ENCODE results near the gene NR2E3.

NR2E3 gene

DNA sequence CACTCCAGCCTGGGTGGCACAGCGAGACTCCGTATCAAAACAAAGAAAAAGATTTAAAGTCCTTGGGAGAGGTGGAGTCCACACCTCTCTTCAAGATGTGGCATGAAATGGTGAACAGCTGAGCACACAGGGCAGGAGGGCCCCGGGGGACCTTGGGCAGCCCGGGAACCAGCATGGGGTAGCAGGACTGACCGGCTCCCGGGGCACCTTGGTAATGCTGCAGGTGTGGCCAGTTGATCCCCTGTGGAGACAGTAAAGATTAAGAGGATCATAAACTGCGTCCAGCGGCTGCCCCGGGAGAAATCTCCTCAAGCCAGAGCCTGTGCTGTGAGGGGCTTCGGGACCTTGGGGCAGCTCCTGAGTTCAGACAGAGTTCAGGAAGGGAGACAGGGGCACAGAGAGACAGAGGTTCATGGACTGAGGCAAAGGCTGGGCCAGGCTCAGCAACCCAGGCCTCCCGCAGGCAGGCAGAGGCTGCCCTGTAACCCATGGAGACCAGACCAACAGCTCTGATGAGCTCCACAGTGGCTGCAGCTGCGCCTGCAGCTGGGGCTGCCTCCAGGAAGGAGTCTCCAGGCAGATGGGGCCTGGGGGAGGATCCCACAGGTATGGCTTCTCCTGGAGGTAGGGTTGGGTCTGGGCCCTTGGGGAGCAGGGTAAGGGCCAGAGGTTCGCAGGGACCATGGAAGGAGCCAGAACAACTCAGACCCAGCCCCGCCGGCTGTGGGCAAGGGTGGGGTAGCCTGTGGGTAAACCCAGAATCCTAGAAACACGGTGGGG is at the start of gene NR2E3:
Gene NR2E3, plus strand, starts transcription at position 299 of the 780 bp plus-strand sequence. Its CDS starts 190 bp downstream, at position 489.
- Histone ChIP-seq H3K9me3 (ENCODE audit: control insufficient read depth, insufficient read depth, low read length) (no peaks in the 10 kb centered on the region), H3K36me3 (ENCODE audit: control insufficient read depth, insufficient read depth, low read length) (no peaks in the 10 kb centered on the region), H3K4me1 (ENCODE audit: control insufficient read depth, insufficient read depth, low read length) (peaks cover 11% of the 10 kb centered on the region), H3K27me3 (ENCODE audit: control insufficient read depth, insufficient read depth, low read length) (no peaks in the 10 kb centered on the region), H3K4me3 (ENCODE audit: low read length) (no peak within 1 kb of the TSS), H3K27ac (ENCODE audit: low read length) (no peak within 1 kb of the TSS)
- no CpG with 5 or more reads among the region's 16 CpGs for WGBS (ENCODE audit: insufficient coverage, insufficient read length)
- no peak for DNase-seq (ENCODE audit: low read depth, low spot score)

DNA sequence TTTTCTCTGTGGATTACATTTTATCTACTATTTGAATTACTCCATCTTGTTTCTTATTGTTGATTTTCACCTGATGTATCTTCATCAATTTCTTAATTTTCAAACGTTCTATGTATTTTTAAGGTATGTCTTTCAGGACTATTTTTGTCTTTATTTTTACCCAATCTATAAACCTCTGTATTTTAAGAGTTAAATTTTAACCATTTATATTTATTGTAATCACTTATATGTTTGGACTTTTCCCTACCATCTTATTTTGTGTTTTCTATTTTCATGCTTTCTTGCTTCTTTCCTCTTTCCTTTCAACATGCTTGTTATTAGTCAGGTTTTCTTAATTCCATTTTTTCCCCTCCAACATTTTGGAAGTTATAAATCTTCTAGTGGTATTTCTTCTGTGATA is 49.5 kb upstream of the NR2E3 start:
- no CpG with 5 or more reads among the region's 1 CpG for WGBS (ENCODE audit: insufficient coverage, insufficient read length)
- Histone ChIP-seq H3K27ac (ENCODE audit: low read length) (no peak overlapping the region), H3K36me3 (ENCODE audit: control insufficient read depth, insufficient read depth, low read length) (no peaks in the 10 kb centered on the region), H3K9me3 (ENCODE audit: control insufficient read depth, insufficient read depth, low read length) (no peaks in the 10 kb centered on the region), H3K4me1 (ENCODE audit: control insufficient read depth, insufficient read depth, low read length) (no peaks in the 10 kb centered on the region), H3K4me3 (ENCODE audit: low read length) (no peak overlapping the region), H3K27me3 (ENCODE audit: control insufficient read depth, insufficient read depth, low read length) (no peaks in the 10 kb centered on the region)
- no peak for DNase-seq (ENCODE audit: low read depth, low spot score)

DNA sequence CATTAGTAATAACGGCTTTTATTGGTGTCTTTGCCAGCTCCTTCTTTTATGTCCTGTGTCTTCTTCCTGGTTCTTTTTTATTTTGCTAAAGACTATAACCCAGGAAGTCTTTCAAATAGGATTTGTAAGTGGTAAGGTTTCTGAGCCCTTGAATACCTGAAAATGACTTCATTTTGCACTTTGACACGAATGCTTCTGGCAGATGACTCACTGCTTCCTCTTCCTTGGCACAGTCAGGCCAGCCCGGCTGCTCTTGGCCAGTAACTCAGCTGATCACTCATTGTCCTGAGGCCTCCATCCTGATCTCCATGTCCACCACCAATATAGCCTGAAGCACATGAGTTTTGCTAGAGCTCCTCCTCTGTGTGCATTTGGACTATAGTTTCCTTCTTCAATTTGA is 48.7 kb upstream of the NR2E3 start:
- Histone ChIP-seq H3K9me3 (ENCODE audit: control insufficient read depth, insufficient read depth, low read length) (no peaks in the 10 kb centered on the region), H3K27ac (ENCODE audit: low read length) (no peak overlapping the region), H3K36me3 (ENCODE audit: control insufficient read depth, insufficient read depth, low read length) (no peaks in the 10 kb centered on the region), H3K27me3 (ENCODE audit: control insufficient read depth, insufficient read depth, low read length) (no peaks in the 10 kb centered on the region), H3K4me1 (ENCODE audit: control insufficient read depth, insufficient read depth, low read length) (no peaks in the 10 kb centered on the region), H3K4me3 (ENCODE audit: low read length) (no peak overlapping the region)
- no CpG with 5 or more reads among the region's 3 CpGs for WGBS (ENCODE audit: insufficient coverage, insufficient read length)
- no peak for DNase-seq (ENCODE audit: low read depth, low spot score)

DNA sequence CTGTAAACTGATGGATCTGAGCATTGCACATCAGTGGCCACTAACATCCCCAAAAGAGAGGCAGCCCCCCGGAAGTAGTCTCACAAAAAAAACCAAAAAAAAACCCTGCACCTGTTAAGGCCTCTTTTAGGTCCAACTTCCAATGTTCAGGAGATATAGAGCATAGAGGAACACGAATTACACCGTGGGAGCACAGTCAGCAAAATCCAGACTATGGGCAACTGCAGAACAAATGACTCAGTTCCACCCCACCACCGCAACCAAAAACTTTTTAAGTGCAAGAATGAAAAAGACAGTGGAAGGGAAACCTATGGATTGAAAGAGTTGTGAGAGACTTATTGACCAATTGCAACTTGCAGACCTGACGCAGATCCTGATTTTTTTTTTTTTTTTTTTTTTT is 42.2 kb upstream of the NR2E3 start:
- H3K27ac ChIP-seq (ENCODE audit: low read length), result no peak overlapping the region
- no CpG with 5 or more reads among the region's 5 CpGs for WGBS (ENCODE audit: insufficient coverage, insufficient read length)
- no peaks in the 10 kb centered on the region for H3K9me3 ChIP-seq (ENCODE audit: control insufficient read depth, insufficient read depth, low read length)
- H3K4me1 ChIP-seq (ENCODE audit: control insufficient read depth, insufficient read depth, low read length), result no peaks in the 10 kb centered on the region
- no peak for DNase-seq (ENCODE audit: low read depth, low spot score)
- H3K36me3 ChIP-seq (ENCODE audit: control insufficient read depth, insufficient read depth, low read length), result no peaks in the 10 kb centered on the region
- H3K27me3 ChIP-seq (ENCODE audit: control insufficient read depth, insufficient read depth, low read length), result no peaks in the 10 kb centered on the region
- no peak overlapping the region for H3K4me3 ChIP-seq (ENCODE audit: low read length)

DNA sequence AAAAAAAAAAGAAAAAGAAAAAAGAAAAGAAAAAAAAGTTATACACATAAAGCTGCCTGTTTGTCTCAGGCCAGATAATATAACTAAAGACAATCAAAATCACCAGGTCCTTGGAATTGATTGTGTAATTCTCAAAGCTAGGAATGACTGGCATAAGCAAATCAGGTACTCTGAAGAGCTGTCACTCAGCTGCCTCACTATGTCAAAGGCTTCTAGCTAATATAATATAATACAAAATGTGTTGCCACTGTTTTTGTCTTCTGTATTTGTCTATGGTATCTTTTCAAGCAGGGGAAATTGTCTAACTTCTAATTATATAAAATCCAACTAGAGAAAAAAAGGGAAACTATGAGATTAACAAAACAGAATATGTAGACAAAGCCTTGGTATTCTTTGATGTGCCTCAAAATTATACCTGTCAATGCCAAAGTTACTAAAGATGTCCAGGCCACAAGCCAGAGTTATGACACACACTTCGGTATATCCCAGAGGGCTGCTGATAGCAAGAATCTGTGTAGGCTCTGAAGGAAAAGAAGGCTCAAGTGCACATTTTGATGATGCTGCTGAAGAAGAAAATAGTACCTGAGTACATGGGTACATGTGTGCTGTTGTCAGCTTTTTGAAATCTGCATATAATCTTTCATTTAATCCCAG is 37.0 kb upstream of the NR2E3 start:
- Histone ChIP-seq H3K9me3 (ENCODE audit: control insufficient read depth, insufficient read depth, low read length) (no peaks in the 10 kb centered on the region), H3K4me1 (ENCODE audit: control insufficient read depth, insufficient read depth, low read length) (no peaks in the 10 kb centered on the region), H3K36me3 (ENCODE audit: control insufficient read depth, insufficient read depth, low read length) (0 out of 2 replicates have a peak, but pooled peaks cover 3% of the 10 kb centered on the region), H3K27me3 (ENCODE audit: control insufficient read depth, insufficient read depth, low read length) (no peaks in the 10 kb centered on the region), H3K4me3 (ENCODE audit: low read length) (no peak overlapping the region), H3K27ac (ENCODE audit: low read length) (no peak overlapping the region)
- DNase-seq (ENCODE audit: low read depth, low spot score), result no peak
- no CpG with 5 or more reads among the region's 1 CpG for WGBS (ENCODE audit: insufficient coverage, insufficient read length)

DNA sequence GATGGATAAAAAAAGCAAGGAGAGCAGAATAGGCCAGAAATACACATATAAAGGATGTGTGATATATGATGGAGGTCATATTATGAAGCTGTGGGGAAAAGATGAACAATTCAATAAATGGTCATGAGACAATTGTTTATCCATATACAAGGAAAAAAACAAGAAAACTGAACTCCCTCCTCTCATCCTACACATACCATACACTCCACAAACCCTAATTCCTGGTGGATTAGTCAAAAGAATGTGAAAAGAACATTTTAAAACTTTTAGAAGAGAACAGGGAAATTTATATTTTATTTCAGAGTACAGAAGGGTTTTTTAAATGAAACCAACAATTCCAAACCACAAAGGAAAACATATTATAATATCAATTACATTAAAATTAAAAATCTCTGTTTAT is 34.5 kb upstream of the NR2E3 start:
- H3K4me3 ChIP-seq (ENCODE audit: low read length), result no peak overlapping the region
- DNase-seq (ENCODE audit: low read depth, low spot score), result no peak
- no peaks in the 10 kb centered on the region for H3K27me3 ChIP-seq (ENCODE audit: control insufficient read depth, insufficient read depth, low read length)
- no peaks in the 10 kb centered on the region for H3K4me1 ChIP-seq (ENCODE audit: control insufficient read depth, insufficient read depth, low read length)
- H3K27ac ChIP-seq (ENCODE audit: low read length), result no peak overlapping the region
- H3K36me3 ChIP-seq (ENCODE audit: control insufficient read depth, insufficient read depth, low read length), result 0 out of 2 replicates have a peak, but pooled peaks cover 3% of the 10 kb centered on the region
- no peaks in the 10 kb centered on the region for H3K9me3 ChIP-seq (ENCODE audit: control insufficient read depth, insufficient read depth, low read length)

DNA sequence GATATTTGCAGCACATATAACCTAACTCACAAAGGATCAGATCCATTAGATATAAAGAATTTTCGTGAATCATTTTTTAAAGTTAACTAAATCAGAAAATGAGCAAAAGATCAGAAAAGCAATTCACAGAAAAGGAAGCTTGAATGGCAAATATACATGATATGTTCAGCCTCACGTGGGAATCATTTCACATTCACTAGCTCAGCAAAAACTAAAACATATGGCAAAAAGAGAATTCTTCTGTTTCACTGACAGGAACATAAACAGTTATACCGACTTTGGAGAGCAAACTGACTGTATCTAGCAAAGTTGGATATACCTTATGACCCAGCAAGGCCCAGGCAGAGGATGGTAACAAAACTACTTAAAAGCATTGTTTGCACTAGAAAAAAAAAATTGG is 34.0 kb upstream of the NR2E3 start:
- H3K9me3 ChIP-seq (ENCODE audit: control insufficient read depth, insufficient read depth, low read length), result no peaks in the 10 kb centered on the region
- H3K4me1 ChIP-seq (ENCODE audit: control insufficient read depth, insufficient read depth, low read length), result no peaks in the 10 kb centered on the region

DNA sequence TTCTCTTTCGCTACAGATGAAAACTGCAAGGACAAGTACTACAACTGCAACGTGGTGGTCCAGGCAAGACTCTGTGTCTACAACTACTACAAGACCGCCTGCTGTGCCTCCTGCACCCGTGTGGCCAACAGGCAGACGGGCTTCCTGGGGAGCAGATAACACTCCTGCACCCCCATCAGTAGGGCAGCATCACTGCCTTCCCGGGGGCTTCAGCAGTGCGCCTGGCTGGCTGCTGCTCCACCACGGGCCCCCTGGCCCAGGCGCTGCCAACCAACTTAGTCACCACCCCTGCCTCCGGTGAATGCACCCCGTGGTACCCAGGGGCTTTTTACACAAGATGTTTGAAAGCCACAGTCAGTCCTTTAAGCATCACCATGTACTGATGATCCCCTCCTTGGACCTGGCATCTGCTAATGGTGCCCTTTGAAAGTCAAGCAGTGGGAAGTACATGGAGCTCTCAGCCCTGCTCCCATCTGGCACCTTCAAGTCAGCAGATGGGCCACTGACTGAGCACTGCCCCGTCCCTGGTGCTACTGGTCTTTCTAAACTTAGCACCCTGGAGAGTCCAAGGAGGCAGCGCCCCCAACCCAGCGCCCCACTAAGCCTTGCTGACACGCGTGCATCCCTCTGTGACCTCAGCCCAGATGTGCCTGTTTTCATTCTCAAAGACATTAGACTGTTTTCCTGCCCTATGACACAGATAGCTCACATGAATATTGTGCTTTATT is 33.0 kb upstream of the NR2E3 start:
- no peak for DNase-seq (ENCODE audit: low read depth, low spot score)
- H3K4me1 ChIP-seq (ENCODE audit: control insufficient read depth, insufficient read depth, low read length), result no peaks in the 10 kb centered on the region
- H3K9me3 ChIP-seq (ENCODE audit: control insufficient read depth, insufficient read depth, low read length), result no peaks in the 10 kb centered on the region
- H3K36me3 ChIP-seq (ENCODE audit: control insufficient read depth, insufficient read depth, low read length), result 0 out of 2 replicates have a peak, but pooled peaks cover 3% of the 10 kb centered on the region
- no peak overlapping the region for H3K27ac ChIP-seq (ENCODE audit: low read length)
- no peak overlapping the region for H3K4me3 ChIP-seq (ENCODE audit: low read length)
- H3K27me3 ChIP-seq (ENCODE audit: control insufficient read depth, insufficient read depth, low read length), result no peaks in the 10 kb centered on the region
- WGBS (ENCODE audit: insufficient coverage, insufficient read length), result no CpG with 5 or more reads among the region's 16 CpGs

More for the DNA sequence above, 34.0 kb upstream of the NR2E3 start:
- H3K4me3 ChIP-seq (ENCODE audit: low read length), result no peak overlapping the region
- no peak overlapping the region for H3K27ac ChIP-seq (ENCODE audit: low read length)
- no peak for DNase-seq (ENCODE audit: low read depth, low spot score)
- 0 out of 2 replicates have a peak, but pooled peaks cover 3% of the 10 kb centered on the region for H3K36me3 ChIP-seq (ENCODE audit: control insufficient read depth, insufficient read depth, low read length)
- H3K27me3 ChIP-seq (ENCODE audit: control insufficient read depth, insufficient read depth, low read length), result no peaks in the 10 kb centered on the region
- WGBS (ENCODE audit: insufficient coverage, insufficient read length), result no CpG with 5 or more reads among the region's 3 CpGs

DNA sequence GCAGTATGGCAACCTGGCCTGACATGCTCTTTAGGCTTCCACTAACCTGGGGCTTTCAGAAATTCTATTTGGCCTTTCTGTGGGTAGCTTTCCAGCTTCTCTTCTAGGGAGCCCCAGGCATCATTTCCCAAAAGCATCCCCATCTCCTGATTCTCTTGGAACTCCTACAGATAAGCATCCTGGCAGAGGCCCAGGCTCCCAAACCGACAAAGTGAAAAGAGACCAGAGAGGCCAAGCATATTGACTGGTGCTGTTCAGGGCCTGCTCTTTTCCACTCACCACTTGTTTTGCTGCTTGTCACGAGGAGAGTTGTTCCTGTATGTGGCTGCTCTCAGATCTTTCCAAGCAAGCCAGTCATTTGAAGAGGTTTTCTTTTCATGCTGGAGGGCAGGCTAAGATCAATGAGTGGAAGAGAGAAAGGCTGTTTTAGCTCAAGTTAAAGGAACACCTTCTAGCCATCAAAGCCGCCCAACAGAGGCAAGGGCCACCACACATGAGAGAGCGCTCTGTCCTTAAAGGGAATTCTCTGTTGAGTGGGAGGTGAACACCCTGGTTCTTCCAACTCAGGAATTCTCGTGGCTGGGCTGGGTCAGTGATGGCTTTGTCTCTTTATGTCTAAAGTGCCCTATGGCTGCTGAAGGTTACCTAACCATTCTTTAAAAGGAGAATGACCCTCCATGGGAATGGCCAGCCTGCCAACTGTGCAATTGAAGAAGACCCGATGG is 31.1 kb upstream of the NR2E3 start:
- Histone ChIP-seq H3K4me1 (ENCODE audit: control insufficient read depth, insufficient read depth, low read length) (no peaks in the 10 kb centered on the region), H3K27ac (ENCODE audit: low read length) (no peak overlapping the region), H3K27me3 (ENCODE audit: control insufficient read depth, insufficient read depth, low read length) (no peaks in the 10 kb centered on the region), H3K4me3 (ENCODE audit: low read length) (no peak overlapping the region), H3K9me3 (ENCODE audit: control insufficient read depth, insufficient read depth, low read length) (no peaks in the 10 kb centered on the region), H3K36me3 (ENCODE audit: control insufficient read depth, insufficient read depth, low read length) (0 out of 2 replicates have a peak, but pooled peaks cover 3% of the 10 kb centered on the region)
- DNase-seq (ENCODE audit: low read depth, low spot score), result no peak
- WGBS (ENCODE audit: insufficient coverage, insufficient read length), result no CpG with 5 or more reads among the region's 6 CpGs
